ENCODE results near the gene COLEC12.

COLEC12 gene

GRCh38 chr18:473802-474201, 26.7 kb downstream of the COLEC12 start:
- no peak for DNase-seq

GRCh38 chr18:471716-472115, 28.8 kb downstream of the COLEC12 start:
- DNase-seq: no peak

GRCh38 chr18:470661-471501, 29.6 kb downstream of the COLEC12 start:
- DNase-seq: no peak

- no peak for DNase-seq
Measured at GRCh38 chr18:468955-469790, 31.3 kb downstream of the COLEC12 start.

GRCh38 chr18:463827-464541, 36.5 kb downstream of the COLEC12 start:
- no peak for DNase-seq

- DNase-seq: no peak
Measured at GRCh38 chr18:463403-463802, 37.1 kb downstream of the COLEC12 start.

GRCh38 chr18:461762-462161, 38.7 kb downstream of the COLEC12 start:
- no peak for DNase-seq

- no peak for DNase-seq
Measured at GRCh38 chr18:460791-461190, 39.7 kb downstream of the COLEC12 start.

- no peak for DNase-seq
Measured at GRCh38 chr18:459814-460593, 40.5 kb downstream of the COLEC12 start.

GRCh38 chr18:457521-458412, 42.7 kb downstream of the COLEC12 start:
- DNase-seq: no peak

GRCh38 chr18:457140-457519, 43.4 kb downstream of the COLEC12 start:
- no peak for DNase-seq

GRCh38 chr18:456361-457139, 44.0 kb downstream of the COLEC12 start:
- no peak for DNase-seq

- no peak for DNase-seq
Measured at GRCh38 chr18:453400-453799, 47.1 kb downstream of the COLEC12 start.

GRCh38 chr18:452816-453215, 47.7 kb downstream of the COLEC12 start:
- no peak for DNase-seq

- no peak for DNase-seq
Measured at GRCh38 chr18:449374-449773, 51.1 kb downstream of the COLEC12 start.

GRCh38 chr18:448116-448790, 52.2 kb downstream of the COLEC12 start:
- DNase-seq: no peak

GRCh38 chr18:446941-447560, 53.5 kb downstream of the COLEC12 start:
- DNase-seq: no peak

GRCh38 chr18:445055-445454, 55.4 kb downstream of the COLEC12 start:
- no peak for DNase-seq

- no peak for DNase-seq
Measured at GRCh38 chr18:438571-438970, 61.9 kb downstream of the COLEC12 start.

GRCh38 chr18:435940-436339, 64.6 kb downstream of the COLEC12 start:
- no peak for DNase-seq
